Suprapubic skin (tissue), 4 donors: ENCODE measurements around the gene ZNF691. TPM values are rescaled to one million over a fixed set of nuclear protein-coding genes. Genes with fewer than 3 reads are reported as not detected.

Experiments used
- DNase-seq, 2 donors: peaks; one replicate each; pipeline ENCODE4 v3.0.0-alpha.2; 2019; ENCODE audit warnings: low spot score in 2 of 2
- H3K27ac ChIP-seq: fragments of 200-600 bp; sonication (generic); one replicate; pipeline ENCODE4 v1.5.1; 2019
- H3K27me3 ChIP-seq: fragments of 200-600 bp; sonication (generic); one replicate; pipeline ENCODE4 v1.5.1; 2019
- H3K36me3 ChIP-seq: fragments of 200-600 bp; sonication (generic); one replicate; pipeline ENCODE4 v1.5.1; 2019
- H3K4me1 ChIP-seq: fragments of 200-600 bp; sonication (generic); one replicate; pipeline ENCODE4 v1.5.1; 2019
- H3K4me3 ChIP-seq: fragments of 200-600 bp; sonication (generic); one replicate; pipeline ENCODE4 v1.5.1; 2019; ENCODE audit warnings: mild to moderate bottlenecking
- H3K9me3 ChIP-seq: fragments of 200-600 bp; sonication (generic); one replicate; pipeline ENCODE4 v1.5.1; 2019
- CTCF ChIP-seq, 2 donors: fragments of 200-600 bp in 1 of 2; fragments of 450-650 bp in 1 of 2; sonication (generic) in 1 of 2; IDR thresholded peaks; one replicate each; pipeline ENCODE4 v1.5.1; 2016 to 2019; ENCODE audit warnings: antibody characterized with exemption in 2 of 2, mild to moderate bottlenecking in 1 of 2, moderate library complexity in 1 of 2
- EP300 ChIP-seq: sonication (generic); formaldehyde crosslinking; IDR thresholded peaks from one replicate; pipeline ENCODE4 v1.6.1; 2017; ENCODE audit warnings: antibody characterized with exemption
- POLR2A ChIP-seq, 2 donors: fragments of 450-650 bp; IDR thresholded peaks; one replicate each; pipeline ENCODE4 v1.6.1; 2017; ENCODE audit warnings: antibody characterized with exemption in 2 of 2, mild to moderate bottlenecking in 2 of 2, moderate library complexity in 2 of 2
- POLR2AphosphoS5 ChIP-seq, 3 donors: sonication (generic); formaldehyde crosslinking; IDR thresholded peaks; one replicate each; pipeline ENCODE4 v1.6.1; 2017; ENCODE audit warnings: antibody characterized with exemption in 3 of 3
- WGBS: methylation state at CpG from one replicate; pipeline ENCODE4 v1.1.5; 2018; 5-methylcytosine and 5-hydroxymethylcytosine counted together
- total RNA-seq, 4 donors: library from RNA; depleted of rRNA; stranded (reverse); fragments of >200 nt; gene quantifications; one replicate each; pipeline ENCODE4 v1.1.0, GENCODE V29; 2016

The ZNF691 gene
- total RNA-seq, 4 donors from 2014 or later = 6.5 to 15.4 (median 12.1) TPM

GRCh38 chr1:42848823-42849537 is 2.6 kb downstream of the ZNF691 start:
- no peak overlapping the region for H3K27ac ChIP-seq
- TF ChIP-seq POLR2A (IDR thresholded peaks at IDR 0.05) (no peak), POLR2AphosphoS5 (IDR thresholded peaks at IDR 0.05) (no peak), CTCF (IDR thresholded peaks at IDR 0.05) (no peak), EP300 (no peak)
- peaks cover 15% of the 10 kb centered on the region for H3K4me1 ChIP-seq
- no peaks in the 10 kb centered on the region for H3K27me3 ChIP-seq
- H3K36me3 ChIP-seq = peaks cover 15% of the 10 kb centered on the region
- no peak overlapping the region for H3K4me3 ChIP-seq
- no peak for DNase-seq
- 92% methylated on average over 2 of the region's 2 CpGs for WGBS
- no peaks in the 10 kb centered on the region for H3K9me3 ChIP-seq

- peaks cover 15% of the 10 kb centered on the region for H3K4me1 ChIP-seq
- WGBS = 94% methylated on average over 5 of the region's 5 CpGs
Observed at GRCh38 chr1:42849944-42850343, 3.5 kb downstream of the ZNF691 start.

GRCh38 chr1:42851420-42851819 is 5.0 kb downstream of the ZNF691 start:
- H3K4me1 ChIP-seq = peaks cover 8% of the 10 kb centered on the region
- no peak for DNase-seq
- peaks cover 15% of the 10 kb centered on the region for H3K36me3 ChIP-seq
- no peaks in the 10 kb centered on the region for H3K27me3 ChIP-seq
- 96% methylated on average over 13 of the region's 15 CpGs for WGBS
- no peak for TF ChIP-seq POLR2A (IDR thresholded peaks at IDR 0.05)
- no peak for TF ChIP-seq CTCF (IDR thresholded peaks at IDR 0.05)
- TF ChIP-seq EP300 = no peak
- TF ChIP-seq POLR2AphosphoS5 (IDR thresholded peaks at IDR 0.05) = no peak
- no peak overlapping the region for H3K27ac ChIP-seq
- H3K4me3 ChIP-seq = no peak overlapping the region
- no peaks in the 10 kb centered on the region for H3K9me3 ChIP-seq

More at GRCh38 chr1:42849944-42850343, 3.5 kb downstream of the ZNF691 start:
- TF ChIP-seq EP300 (no peak), CTCF (IDR thresholded peaks at IDR 0.05) (no peak)
- H3K9me3 ChIP-seq = no peaks in the 10 kb centered on the region
- no peak overlapping the region for H3K27ac ChIP-seq
- H3K4me3 ChIP-seq = no peak overlapping the region
- no peaks in the 10 kb centered on the region for H3K27me3 ChIP-seq
- H3K36me3 ChIP-seq = peaks cover 15% of the 10 kb centered on the region
- DNase-seq = no peak

GRCh38 chr1:42851960-42852607 is 5.7 kb downstream of the ZNF691 start:
- TF ChIP-seq POLR2A (IDR thresholded peaks at IDR 0.05) (no peak), EP300 (no peak), POLR2AphosphoS5 (IDR thresholded peaks at IDR 0.05) (no peak), CTCF (IDR thresholded peaks at IDR 0.05) (no peak)
- H3K27me3 ChIP-seq = no peaks in the 10 kb centered on the region
- H3K36me3 ChIP-seq = peaks cover 15% of the 10 kb centered on the region
- H3K27ac ChIP-seq = no peak overlapping the region
- 85% methylated on average over 2 of the region's 2 CpGs for whole genome bisulfite sequencing
- no peak overlapping the region for H3K4me3 ChIP-seq
- H3K4me1 ChIP-seq = peaks cover 4% of the 10 kb centered on the region
- no peak for DNase-seq
- no peaks in the 10 kb centered on the region for H3K9me3 ChIP-seq

- 48% methylated on average over 2 of the region's 2 CpGs for WGBS
- no peak for DNase-seq
Observed at GRCh38 chr1:42852608-42852980, 6.2 kb downstream of the ZNF691 start.

More at GRCh38 chr1:42852608-42852980, 6.2 kb downstream of the ZNF691 start:
- Histone ChIP-seq H3K9me3 (no peaks in the 10 kb centered on the region), H3K36me3 (peaks cover 15% of the 10 kb centered on the region), H3K27ac (no peak overlapping the region), H3K4me3 (no peak overlapping the region), H3K27me3 (no peaks in the 10 kb centered on the region), H3K4me1 (no peaks in the 10 kb centered on the region)
- no peak for TF ChIP-seq CTCF (IDR thresholded peaks at IDR 0.05)
- no peak for TF ChIP-seq POLR2A (IDR thresholded peaks at IDR 0.05)
- no peak for TF ChIP-seq EP300
- TF ChIP-seq POLR2AphosphoS5 (IDR thresholded peaks at IDR 0.05) = no peak
